Measurements from ENCODE around the gene MSRB3. TPM values are rescaled to one million over a fixed set of nuclear protein-coding genes. Genes with fewer than 3 reads are reported as not detected.
A peak's percentile ranks its signal among the peaks of the same experiment; 100 is the strongest.

MSRB3 gene
- total RNA-seq, 1 donor from 2014 or later: 3.7 TPM

- Histone ChIP-seq H3F3A (ENCODE audit: low read depth) (no peaks in the 10 kb centered on the region), H3K27me3 (no peaks in the 10 kb centered on the region), H3K27ac (no peak overlapping the region), H3K36me3 (no peaks in the 10 kb centered on the region), H3K4me1 (no peaks in the 10 kb centered on the region), H3K79me2 (ENCODE audit: low read depth) (no peaks in the 10 kb centered on the region), H2AFZ (replicated peaks) (no peak overlapping the region), H4K20me1 (ENCODE audit: low read depth) (no peaks in the 10 kb centered on the region), H3K9ac (no peak overlapping the region), H3K4me3 (no peak overlapping the region), H3K9me3 (ENCODE audit: low read depth) (no peaks in the 10 kb centered on the region), H3K4me2 (no peak overlapping the region)
- H3K27ac Mint-ChIP-seq: no peak overlapping the region
- H3K27me3 Mint-ChIP-seq (ENCODE audit: insufficient read depth, low read depth): no peaks in the 10 kb centered on the region
- no peak for TF ChIP-seq EZH2phosphoT487 (IDR thresholded peaks at IDR 0.05)
- no peak for TF ChIP-seq EZH2 (IDR thresholded peaks at IDR 0.05)
- no peak for TF ChIP-seq CTCF (IDR thresholded peaks at IDR 0.05)
- no peaks in the 10 kb centered on the region for H3K4me1 Mint-ChIP-seq
- DNase-seq (ENCODE audit: low spot score): no peak
- H3K9me3 Mint-ChIP-seq: peaks cover 5% of the 10 kb centered on the region
- H3K4me3 Mint-ChIP-seq: no peak overlapping the region
- peaks cover 2% of the 10 kb centered on the region for H3K36me3 Mint-ChIP-seq
Measured at GRCh38 chr12:65355461-65355860, 77.0 kb downstream of the MSRB3 start.

DNA sequence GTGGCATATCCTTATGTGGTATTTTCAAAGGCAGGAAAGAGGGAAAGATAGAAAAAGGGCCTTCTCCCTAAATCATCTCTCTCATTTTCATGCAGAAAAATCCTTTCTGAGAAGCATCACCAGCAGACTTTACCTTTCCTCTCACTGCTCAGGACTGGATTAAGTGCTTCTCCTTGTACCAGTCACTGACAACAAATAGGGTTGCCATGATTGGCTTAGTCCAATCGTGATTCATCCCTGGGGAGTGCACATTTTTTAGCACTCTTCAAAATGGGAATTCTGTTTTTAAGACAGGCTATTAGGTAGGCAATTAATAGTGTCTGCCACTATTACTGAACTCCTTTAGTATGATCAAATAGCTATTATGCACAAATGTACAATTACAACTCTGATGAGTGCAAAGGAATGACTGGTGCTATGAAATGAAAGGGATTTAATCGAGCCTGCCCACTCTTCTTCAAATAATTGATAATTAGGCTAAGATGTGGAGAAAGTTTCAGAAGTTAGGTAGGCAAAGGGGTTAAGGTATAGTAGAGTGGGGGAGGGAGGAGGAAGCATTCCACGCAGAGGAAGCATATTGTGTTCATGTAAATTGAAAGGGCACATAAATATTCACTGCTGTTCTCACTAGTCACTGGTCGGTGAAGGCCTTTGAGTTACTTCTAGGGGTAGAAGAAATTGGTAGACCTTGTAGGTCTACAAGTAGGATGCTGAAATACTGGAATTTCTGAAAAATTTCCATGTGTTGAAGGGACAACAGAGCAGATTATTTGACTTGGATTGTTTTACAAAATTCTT is 84.0 kb downstream of the MSRB3 start:
- no peak for DNase-seq (ENCODE audit: low spot score)
- no peaks in the 10 kb centered on the region for H3K27me3 ChIP-seq
- H2AFZ ChIP-seq (replicated peaks): peak overlapping the region; percentile 46
- no peak overlapping the region for H3K27ac ChIP-seq
- H3F3A ChIP-seq (ENCODE audit: low read depth): no peaks in the 10 kb centered on the region
- peak overlapping the region; percentile 7 for H3K27ac Mint-ChIP-seq
- TF ChIP-seq EZH2phosphoT487 (IDR thresholded peaks at IDR 0.05): no peak
- no peak for TF ChIP-seq CTCF (IDR thresholded peaks at IDR 0.05)
- no peak for TF ChIP-seq EZH2 (IDR thresholded peaks at IDR 0.05)
- H3K79me2 ChIP-seq (ENCODE audit: low read depth): no peaks in the 10 kb centered on the region
- H3K27me3 Mint-ChIP-seq (ENCODE audit: insufficient read depth, low read depth): no peaks in the 10 kb centered on the region
- H3K9ac ChIP-seq: no peak overlapping the region
- no peaks in the 10 kb centered on the region for H4K20me1 ChIP-seq (ENCODE audit: low read depth)
- H3K9me3 ChIP-seq (ENCODE audit: low read depth): no peaks in the 10 kb centered on the region
- no peaks in the 10 kb centered on the region for H3K9me3 Mint-ChIP-seq
- no peak overlapping the region for H3K4me3 Mint-ChIP-seq
- peaks cover 9% of the 10 kb centered on the region for H3K4me1 Mint-ChIP-seq
- no peak overlapping the region for H3K4me3 ChIP-seq
- no peaks in the 10 kb centered on the region for H3K36me3 ChIP-seq
- H3K4me2 ChIP-seq: no peak overlapping the region
- no peaks in the 10 kb centered on the region for H3K36me3 Mint-ChIP-seq
- H3K4me1 ChIP-seq: no peaks in the 10 kb centered on the region

GRCh38 chr12:65364046-65364445 is 85.6 kb downstream of the MSRB3 start:
- Histone ChIP-seq H3K27me3 (no peaks in the 10 kb centered on the region), H3K4me3 (no peak overlapping the region), H3K9ac (no peak overlapping the region), H3K36me3 (no peaks in the 10 kb centered on the region), H2AFZ (replicated peaks) (no peak overlapping the region), H4K20me1 (ENCODE audit: low read depth) (no peaks in the 10 kb centered on the region), H3K4me2 (no peak overlapping the region), H3K27ac (no peak overlapping the region), H3K9me3 (ENCODE audit: low read depth) (no peaks in the 10 kb centered on the region), H3F3A (ENCODE audit: low read depth) (no peaks in the 10 kb centered on the region), H3K4me1 (peaks cover 6% of the 10 kb centered on the region), H3K79me2 (ENCODE audit: low read depth) (no peaks in the 10 kb centered on the region)
- peaks cover 16% of the 10 kb centered on the region for H3K4me1 Mint-ChIP-seq
- DNase-seq (ENCODE audit: low spot score): no peak
- no peaks in the 10 kb centered on the region for H3K36me3 Mint-ChIP-seq
- no peaks in the 10 kb centered on the region for H3K27me3 Mint-ChIP-seq (ENCODE audit: insufficient read depth, low read depth)
- no peak overlapping the region for H3K4me3 Mint-ChIP-seq
- TF ChIP-seq EZH2phosphoT487 (IDR thresholded peaks at IDR 0.05) (no peak), EZH2 (IDR thresholded peaks at IDR 0.05) (no peak), CTCF (IDR thresholded peaks at IDR 0.05) (no peak)
- H3K9me3 Mint-ChIP-seq: no peaks in the 10 kb centered on the region
- H3K27ac Mint-ChIP-seq: no peak overlapping the region
